ENCODE data around the gene HPSE2.

Gene HPSE2

DNA sequence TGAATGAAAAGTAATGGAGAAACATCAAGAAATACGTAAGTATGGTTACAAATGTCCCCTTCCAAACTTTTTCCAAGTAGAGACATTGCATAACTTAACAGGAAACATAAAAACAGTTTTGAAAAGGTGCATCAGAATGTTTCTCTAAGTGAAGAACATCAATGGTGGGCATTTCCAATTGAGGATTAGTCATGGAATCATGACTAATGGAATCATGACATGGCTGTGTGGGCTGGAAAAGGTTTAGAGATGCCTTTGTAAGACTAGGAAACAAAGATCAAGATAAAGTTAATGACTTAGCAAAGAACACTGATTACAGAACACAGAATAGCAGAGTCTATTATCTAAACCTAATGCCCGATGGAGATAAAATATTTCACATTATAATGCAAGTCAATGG lies 272.0 kb downstream of the HPSE2 start:
- no peak overlapping the region for H3K4me3 ChIP-seq (ENCODE audit: insufficient read depth, low read depth, low read length)

DNA sequence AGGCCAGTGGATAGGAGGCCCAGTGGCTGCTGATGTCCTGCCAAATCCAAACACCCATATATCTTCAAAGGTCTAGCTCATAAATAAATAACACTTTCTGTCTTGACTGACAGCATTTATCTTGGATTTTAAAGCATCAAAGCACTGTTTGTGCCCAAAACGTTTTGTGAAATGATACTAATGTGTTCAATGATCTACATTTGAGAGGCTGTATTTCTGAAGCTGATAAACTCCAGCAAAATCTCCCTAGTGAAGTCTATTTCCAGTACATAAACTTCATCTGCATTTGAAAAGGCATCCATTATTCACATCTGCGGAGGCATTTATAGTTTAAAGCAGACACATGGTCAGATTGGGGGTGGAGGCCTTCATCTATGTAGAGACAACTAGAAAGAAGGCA lies 276.3 kb downstream of the HPSE2 start:
- WGBS, 2 experiments, result 66 to 76% methylated on average over 2 of the region's 2 CpGs
- H3K4me1 ChIP-seq (ENCODE audit: control insufficient read depth, insufficient read depth, low read length), result no peaks in the 10 kb centered on the region
- no peaks in the 10 kb centered on the region for H3K9me3 ChIP-seq (ENCODE audit: control insufficient read depth, low read length)
- no peak overlapping the region for H3K27ac ChIP-seq (ENCODE audit: insufficient read depth, low read depth, low read length, poor library complexity, severe bottlenecking)
- no peaks in the 10 kb centered on the region for H3K36me3 ChIP-seq (ENCODE audit: control insufficient read depth, insufficient read depth, low read length)
- no peak overlapping the region for H3K4me3 ChIP-seq (ENCODE audit: insufficient read depth, low read depth, low read length)
- H3K27me3 ChIP-seq (ENCODE audit: control insufficient read depth, insufficient read depth, low read length, poor library complexity, severe bottlenecking), result no peaks in the 10 kb centered on the region

More for the DNA sequence above, 272.0 kb downstream of the HPSE2 start:
- 96 to 100% methylated on average over 2 of the region's 2 CpGs for WGBS, 2 experiments
- no peaks in the 10 kb centered on the region for H3K36me3 ChIP-seq (ENCODE audit: control insufficient read depth, insufficient read depth, low read length)
- no peak overlapping the region for H3K27ac ChIP-seq (ENCODE audit: insufficient read depth, low read depth, low read length, poor library complexity, severe bottlenecking)
- H3K9me3 ChIP-seq (ENCODE audit: control insufficient read depth, low read length), result no peaks in the 10 kb centered on the region
- H3K27me3 ChIP-seq (ENCODE audit: control insufficient read depth, insufficient read depth, low read length, poor library complexity, severe bottlenecking), result no peaks in the 10 kb centered on the region
- H3K4me1 ChIP-seq (ENCODE audit: control insufficient read depth, insufficient read depth, low read length), result no peaks in the 10 kb centered on the region

DNA sequence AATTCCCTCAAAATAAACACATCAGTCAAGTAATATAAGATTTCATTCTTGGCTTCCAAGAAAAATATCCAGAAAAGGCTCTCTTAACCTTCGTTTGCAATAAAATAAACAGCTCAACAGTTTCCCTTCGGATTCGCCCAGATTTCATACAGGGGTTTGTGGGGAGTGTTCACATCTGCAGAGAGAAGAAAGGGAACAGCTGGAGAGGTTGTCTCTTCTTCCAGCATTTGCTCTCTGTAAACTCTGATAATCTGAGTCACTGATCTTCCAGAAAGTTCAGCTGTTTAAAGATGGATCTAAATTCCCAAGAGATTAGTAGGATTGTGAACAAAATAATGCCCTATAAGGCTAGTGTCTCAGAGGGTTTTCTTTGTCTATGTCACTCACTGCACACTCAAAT lies 277.9 kb downstream of the HPSE2 start:
- Histone ChIP-seq H3K36me3 (ENCODE audit: control insufficient read depth, insufficient read depth, low read length) (no peaks in the 10 kb centered on the region), H3K27me3 (ENCODE audit: control insufficient read depth, insufficient read depth, low read length, poor library complexity, severe bottlenecking) (no peaks in the 10 kb centered on the region), H3K9me3 (ENCODE audit: control insufficient read depth, low read length) (no peaks in the 10 kb centered on the region), H3K27ac (ENCODE audit: insufficient read depth, low read depth, low read length, poor library complexity, severe bottlenecking) (no peak overlapping the region), H3K4me1 (ENCODE audit: control insufficient read depth, insufficient read depth, low read length) (no peaks in the 10 kb centered on the region), H3K4me3 (ENCODE audit: insufficient read depth, low read depth, low read length) (no peak overlapping the region)
- WGBS, 2 experiments, result 89 to 96% methylated on average over 3 of the region's 3 CpGs

DNA sequence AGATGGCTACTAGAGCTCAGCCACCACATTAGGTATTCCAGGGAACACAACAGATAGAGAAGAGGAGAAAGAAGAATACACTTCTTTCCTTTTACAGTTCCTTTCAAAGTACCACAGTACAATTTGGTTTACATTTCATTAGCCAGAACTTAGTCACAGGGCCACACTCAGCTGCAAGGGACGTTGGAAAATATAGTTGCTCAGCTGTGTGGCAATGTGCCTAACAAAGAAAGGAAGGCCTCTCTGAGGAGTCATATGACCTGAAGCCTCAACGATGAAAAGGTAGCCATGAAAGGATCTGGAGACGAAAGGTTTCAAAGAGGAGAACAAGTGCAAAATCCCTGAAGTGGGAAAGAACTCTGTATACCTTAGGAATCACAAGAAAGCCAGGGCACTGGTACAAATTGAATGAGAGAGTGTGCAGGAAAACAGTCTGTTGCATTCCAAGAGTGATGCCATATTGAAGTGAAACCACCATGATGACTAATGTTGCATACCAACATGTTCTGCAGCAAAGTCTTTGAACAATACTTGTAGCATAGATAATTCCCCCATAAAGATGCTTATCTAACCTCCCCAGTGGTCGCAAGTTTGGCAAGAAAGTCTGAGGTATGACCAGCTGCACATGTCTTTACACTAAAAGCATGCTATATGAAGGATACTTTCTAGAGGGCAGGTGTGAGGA lies 278.9 kb downstream of the HPSE2 start:
- Histone ChIP-seq H3K27ac (ENCODE audit: insufficient read depth, low read depth, low read length, poor library complexity, severe bottlenecking) (no peak overlapping the region), H3K9me3 (ENCODE audit: control insufficient read depth, low read length) (no peaks in the 10 kb centered on the region), H3K36me3 (ENCODE audit: control insufficient read depth, insufficient read depth, low read length) (no peaks in the 10 kb centered on the region), H3K27me3 (ENCODE audit: control insufficient read depth, insufficient read depth, low read length, poor library complexity, severe bottlenecking) (no peaks in the 10 kb centered on the region), H3K4me3 (ENCODE audit: insufficient read depth, low read depth, low read length) (no peak overlapping the region), H3K4me1 (ENCODE audit: control insufficient read depth, insufficient read depth, low read length) (no peaks in the 10 kb centered on the region)
- WGBS, 2 experiments, result 91 to 93% methylated on average over 4 of the region's 4 CpGs

DNA sequence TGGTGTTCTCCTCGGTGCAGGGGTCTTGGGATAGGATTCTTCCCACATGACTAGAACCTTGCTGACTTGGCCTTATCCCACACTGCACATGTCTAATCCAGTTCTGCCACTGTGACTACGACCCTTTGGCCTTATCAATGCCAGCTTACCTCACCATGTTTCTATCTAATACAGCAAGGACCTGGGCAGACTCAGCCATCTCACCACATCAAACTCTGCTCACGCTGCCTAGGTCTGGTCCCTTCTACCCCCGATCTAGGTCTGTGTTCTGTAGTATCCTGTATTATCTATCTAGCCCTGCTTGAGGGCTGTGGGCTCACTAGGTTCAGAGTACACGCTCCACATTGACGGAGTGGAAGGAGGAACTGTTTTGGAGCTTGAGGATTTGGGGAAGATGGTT lies 282.4 kb downstream of the HPSE2 start:
- 90 to 96% methylated on average over 6 of the region's 6 CpGs for WGBS, 2 experiments

DNA sequence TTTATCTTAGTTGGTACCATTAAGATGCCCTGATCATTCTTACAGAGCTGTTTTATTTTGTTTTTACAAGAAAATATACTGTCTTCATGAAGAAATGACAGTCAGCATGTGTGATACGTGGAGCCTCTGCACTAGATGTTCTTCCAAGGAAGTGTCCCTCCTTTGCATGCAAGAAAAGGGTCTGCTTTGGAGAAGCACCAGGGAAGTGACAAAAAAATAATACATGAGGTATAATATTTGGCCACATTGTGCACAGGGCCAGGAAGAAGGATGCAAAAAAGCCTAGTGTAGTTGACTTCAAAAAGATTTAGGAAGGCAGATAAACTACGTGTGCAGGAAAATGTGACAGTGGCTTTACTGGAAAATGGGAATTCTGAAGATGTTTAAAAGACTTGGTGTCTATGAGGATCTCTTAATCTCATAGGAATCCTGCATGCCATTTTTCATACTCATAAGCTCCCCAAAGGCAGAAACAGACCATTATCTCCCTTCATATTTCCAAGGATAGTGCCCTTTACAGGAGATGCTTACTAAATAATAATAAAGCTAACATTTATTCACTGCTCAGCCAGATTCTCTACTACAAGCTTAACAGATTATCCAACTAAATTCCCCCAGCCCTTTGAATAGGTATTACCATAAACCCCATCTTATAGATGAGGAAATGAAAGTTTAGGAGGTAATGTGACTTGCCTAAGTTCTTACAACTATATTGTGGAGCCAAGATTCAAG lies 284.2 kb downstream of the HPSE2 start:
- Histone ChIP-seq H3K9me3 (ENCODE audit: control insufficient read depth, low read length) (no peaks in the 10 kb centered on the region), H3K4me1 (ENCODE audit: control insufficient read depth, insufficient read depth, low read length) (no peaks in the 10 kb centered on the region), H3K27ac (ENCODE audit: insufficient read depth, low read depth, low read length, poor library complexity, severe bottlenecking) (no peak overlapping the region), H3K27me3 (ENCODE audit: control insufficient read depth, insufficient read depth, low read length, poor library complexity, severe bottlenecking) (no peaks in the 10 kb centered on the region), H3K4me3 (ENCODE audit: insufficient read depth, low read depth, low read length) (no peak overlapping the region), H3K36me3 (ENCODE audit: control insufficient read depth, insufficient read depth, low read length) (no peaks in the 10 kb centered on the region)
- 93 to 94% methylated on average over 2 of the region's 2 CpGs for WGBS, 2 experiments

More for the DNA sequence above, 282.4 kb downstream of the HPSE2 start:
- H3K4me1 ChIP-seq (ENCODE audit: control insufficient read depth, insufficient read depth, low read length), result no peaks in the 10 kb centered on the region
- H3K9me3 ChIP-seq (ENCODE audit: control insufficient read depth, low read length), result no peaks in the 10 kb centered on the region
- H3K36me3 ChIP-seq (ENCODE audit: control insufficient read depth, insufficient read depth, low read length), result no peaks in the 10 kb centered on the region
- no peaks in the 10 kb centered on the region for H3K27me3 ChIP-seq (ENCODE audit: control insufficient read depth, insufficient read depth, low read length, poor library complexity, severe bottlenecking)
- no peak overlapping the region for H3K27ac ChIP-seq (ENCODE audit: insufficient read depth, low read depth, low read length, poor library complexity, severe bottlenecking)
- no peak overlapping the region for H3K4me3 ChIP-seq (ENCODE audit: insufficient read depth, low read depth, low read length)

DNA sequence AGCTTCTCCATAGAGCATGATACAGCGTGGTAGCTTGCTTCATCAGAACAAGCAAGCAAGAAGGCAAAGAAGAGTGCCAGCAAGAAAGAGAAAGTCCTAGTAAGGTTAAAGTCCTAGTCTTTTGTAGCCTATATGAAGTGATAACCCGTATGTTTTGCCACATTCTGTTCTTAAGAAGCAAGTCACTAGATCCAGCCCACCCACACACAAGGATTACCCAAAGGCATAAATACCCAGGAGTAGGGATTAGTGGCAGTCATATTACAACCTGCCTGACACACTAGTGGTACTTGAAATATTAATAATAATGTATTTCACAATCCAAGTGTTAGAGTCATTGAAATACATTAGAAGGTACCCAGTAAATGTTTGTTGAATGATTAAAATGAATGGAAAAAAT lies 285.5 kb downstream of the HPSE2 start:
- no peaks in the 10 kb centered on the region for H3K36me3 ChIP-seq (ENCODE audit: control insufficient read depth, insufficient read depth, low read length)
- H3K4me3 ChIP-seq (ENCODE audit: insufficient read depth, low read depth, low read length), result no peak overlapping the region
- H3K27me3 ChIP-seq (ENCODE audit: control insufficient read depth, insufficient read depth, low read length, poor library complexity, severe bottlenecking), result no peaks in the 10 kb centered on the region
- no peaks in the 10 kb centered on the region for H3K4me1 ChIP-seq (ENCODE audit: control insufficient read depth, insufficient read depth, low read length)
- H3K9me3 ChIP-seq (ENCODE audit: control insufficient read depth, low read length), result no peaks in the 10 kb centered on the region
- 90 to 92% methylated on average over 2 of the region's 2 CpGs for WGBS, 2 experiments
- no peak overlapping the region for H3K27ac ChIP-seq (ENCODE audit: insufficient read depth, low read depth, low read length, poor library complexity, severe bottlenecking)

DNA sequence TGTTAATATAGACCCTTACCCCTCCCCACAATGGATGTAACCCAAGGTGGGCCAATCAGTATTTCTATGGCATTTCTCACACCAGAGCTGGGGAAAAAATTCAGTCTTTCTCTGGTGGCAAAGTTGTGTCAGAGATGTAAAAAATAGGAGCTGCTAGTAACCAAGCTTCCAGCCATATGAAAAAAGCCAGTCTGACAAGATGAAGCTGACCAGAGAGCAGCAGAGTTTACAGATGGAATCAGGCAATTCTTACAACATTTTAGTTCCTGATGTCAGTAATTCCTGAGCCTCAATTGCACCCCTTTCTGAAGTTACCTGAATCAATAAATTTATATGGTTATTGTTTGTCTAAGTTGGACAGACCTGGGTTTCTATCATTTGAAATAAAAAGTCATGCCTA lies 286.3 kb downstream of the HPSE2 start:
- H3K9me3 ChIP-seq (ENCODE audit: control insufficient read depth, low read length), result no peaks in the 10 kb centered on the region
- no peak overlapping the region for H3K4me3 ChIP-seq (ENCODE audit: insufficient read depth, low read depth, low read length)
- no peak overlapping the region for H3K27ac ChIP-seq (ENCODE audit: insufficient read depth, low read depth, low read length, poor library complexity, severe bottlenecking)
- no peaks in the 10 kb centered on the region for H3K27me3 ChIP-seq (ENCODE audit: control insufficient read depth, insufficient read depth, low read length, poor library complexity, severe bottlenecking)
- H3K36me3 ChIP-seq (ENCODE audit: control insufficient read depth, insufficient read depth, low read length), result no peaks in the 10 kb centered on the region
- no peaks in the 10 kb centered on the region for H3K4me1 ChIP-seq (ENCODE audit: control insufficient read depth, insufficient read depth, low read length)

DNA sequence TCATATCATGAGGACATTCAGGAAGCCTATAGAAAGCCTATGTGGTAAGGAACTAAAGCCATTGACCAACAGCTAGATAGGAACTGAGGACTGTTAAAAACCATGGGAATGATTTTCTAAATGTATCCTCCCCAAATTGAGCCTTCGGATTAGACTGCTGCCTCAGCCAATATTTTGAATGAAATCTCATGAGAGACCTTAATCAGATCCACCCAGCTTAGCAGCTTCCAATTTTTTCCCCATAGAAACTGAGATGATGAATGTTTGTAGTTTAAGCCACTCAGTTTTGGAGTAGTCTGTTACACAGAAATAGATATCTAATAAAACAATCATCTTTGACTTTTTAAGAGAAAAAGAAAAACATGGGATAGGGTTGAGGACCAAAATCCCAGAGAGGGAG lies 292.0 kb downstream of the HPSE2 start:
- Histone ChIP-seq H3K27me3 (ENCODE audit: control insufficient read depth, insufficient read depth, low read length, poor library complexity, severe bottlenecking) (no peaks in the 10 kb centered on the region), H3K27ac (ENCODE audit: insufficient read depth, low read depth, low read length, poor library complexity, severe bottlenecking) (no peak overlapping the region), H3K36me3 (ENCODE audit: control insufficient read depth, insufficient read depth, low read length) (no peaks in the 10 kb centered on the region), H3K4me1 (ENCODE audit: control insufficient read depth, insufficient read depth, low read length) (no peaks in the 10 kb centered on the region), H3K4me3 (ENCODE audit: insufficient read depth, low read depth, low read length) (no peak overlapping the region), H3K9me3 (ENCODE audit: control insufficient read depth, low read length) (no peaks in the 10 kb centered on the region)
- WGBS, 2 experiments, result 82 to 100% methylated on average over 1 of the region's 1 CpG

DNA sequence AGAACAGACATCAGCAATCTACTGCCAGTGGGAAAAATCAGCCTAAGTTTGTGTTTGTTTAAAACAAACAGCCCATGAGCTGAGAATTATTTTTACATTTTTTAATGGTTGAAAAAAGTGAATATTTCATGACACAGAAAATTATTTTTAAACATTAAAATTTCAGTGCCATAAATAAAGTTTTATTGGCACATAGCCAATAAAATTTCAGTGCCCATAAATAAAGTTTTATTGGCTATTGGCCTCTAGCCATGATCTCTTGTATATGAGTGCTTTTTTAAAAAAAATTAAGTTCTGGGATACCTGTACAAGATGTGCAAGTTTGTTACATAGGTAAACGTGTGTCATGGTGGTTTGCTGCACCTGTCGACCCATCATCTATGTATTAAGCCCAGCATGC lies 305.9 kb downstream of the HPSE2 start:
- peaks cover 2% of the 10 kb centered on the region for H3K9me3 ChIP-seq (ENCODE audit: control insufficient read depth, low read length)
- no peaks in the 10 kb centered on the region for H3K36me3 ChIP-seq (ENCODE audit: control insufficient read depth, insufficient read depth, low read length)
- 83 to 90% methylated on average over 2 of the region's 2 CpGs for WGBS, 2 experiments
- H3K27me3 ChIP-seq (ENCODE audit: control insufficient read depth, insufficient read depth, low read length, poor library complexity, severe bottlenecking), result no peaks in the 10 kb centered on the region
- H3K27ac ChIP-seq (ENCODE audit: insufficient read depth, low read depth, low read length, poor library complexity, severe bottlenecking), result no peak overlapping the region
- H3K4me1 ChIP-seq (ENCODE audit: control insufficient read depth, insufficient read depth, low read length), result no peaks in the 10 kb centered on the region
- H3K4me3 ChIP-seq (ENCODE audit: insufficient read depth, low read depth, low read length), result no peak overlapping the region

Measured in ectodermal cell (in vitro differentiated cells).